ENCODE measurements around the gene SLC1A2.

Gene SLC1A2

DNA sequence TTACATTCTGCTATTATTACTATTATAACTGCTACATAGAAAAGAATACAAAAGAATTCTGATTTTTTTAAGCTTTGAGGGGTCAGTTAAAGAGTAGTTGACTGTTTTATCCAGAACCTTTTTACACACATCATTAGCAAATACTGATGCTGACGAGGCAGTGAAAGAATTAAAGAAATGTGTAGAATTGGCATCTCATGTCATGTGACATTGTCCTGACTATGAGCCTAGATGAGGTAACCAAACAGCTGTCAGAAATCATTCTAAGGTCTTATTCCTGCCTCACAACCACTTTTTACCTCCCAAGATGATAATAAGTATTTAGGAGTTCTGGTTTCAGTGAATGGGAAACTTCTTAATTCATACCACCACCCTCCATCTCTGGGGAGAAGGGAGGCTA lies 121.0 kb downstream of the SLC1A2 start:
- no peak overlapping the region for H3K27ac Mint-ChIP-seq
- DNase-seq, result no peak
- no peak for ATAC-seq
- H3K9me3 Mint-ChIP-seq, result no peaks in the 10 kb centered on the region
- H3K4me3 Mint-ChIP-seq, result no peak overlapping the region
- H3K4me1 Mint-ChIP-seq, result peaks cover 14% of the 10 kb centered on the region
- peaks cover 16% of the 10 kb centered on the region for H3K27me3 Mint-ChIP-seq

DNA sequence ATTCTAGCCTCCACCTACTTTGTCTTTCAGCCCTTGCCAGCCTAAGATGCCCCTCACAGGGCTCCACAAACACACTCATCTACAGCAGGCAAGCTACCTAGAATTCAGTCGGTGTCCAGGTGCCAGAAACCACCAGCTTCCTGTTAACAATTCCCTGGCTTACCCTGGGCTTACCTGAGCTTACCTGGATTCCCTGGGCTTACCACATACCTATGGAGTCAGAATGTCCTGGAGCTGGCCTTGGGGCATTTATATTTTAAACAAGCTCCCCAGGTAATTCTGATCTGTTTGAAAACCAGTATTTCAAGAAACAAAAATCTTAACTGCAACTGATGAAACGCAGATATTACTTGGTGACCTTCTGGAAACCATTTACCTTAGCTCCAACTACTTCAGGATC lies 123.6 kb downstream of the SLC1A2 start:
- Mint-ChIP-seq H3K9me3 (no peaks in the 10 kb centered on the region), H3K4me3 (no peak overlapping the region), H3K27me3 (peaks cover 16% of the 10 kb centered on the region), H3K4me1 (peaks cover 40% of the 10 kb centered on the region), H3K27ac (no peak overlapping the region)
- no peak for ATAC-seq
- no peak for DNase-seq

DNA sequence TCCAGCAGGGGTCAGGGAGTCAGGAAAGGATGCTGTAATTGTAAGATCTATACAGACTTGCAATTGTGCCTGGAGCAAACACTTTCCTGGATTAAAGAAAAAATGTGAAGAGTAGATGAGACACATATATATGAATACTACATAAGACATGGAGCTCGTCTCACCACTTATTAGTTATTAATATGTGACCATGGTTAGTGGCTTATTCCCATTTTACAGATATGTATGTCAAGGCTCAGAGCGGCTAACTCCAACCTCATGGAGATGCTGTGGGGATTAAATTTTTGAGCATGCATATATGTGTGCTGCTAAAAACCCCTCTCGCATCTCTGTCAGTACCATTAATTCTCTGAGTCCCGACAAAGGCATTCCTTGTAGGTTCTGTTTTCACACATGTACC lies 125.7 kb downstream of the SLC1A2 start:
- Mint-ChIP-seq H3K27ac (no peak overlapping the region), H3K4me3 (no peak overlapping the region), H3K27me3 (peaks cover 16% of the 10 kb centered on the region), H3K9me3 (no peaks in the 10 kb centered on the region), H3K4me1 (peaks cover 61% of the 10 kb centered on the region)
- DNase-seq (no peak), ATAC-seq (no peak)

GRCh38 chr11:35293035-35293434 lies 126.3 kb downstream of the SLC1A2 start:
- Mint-ChIP-seq H3K4me3 (peak overlapping the region; percentile 57 to 66), H3K27me3 (peaks cover 16% of the 10 kb centered on the region), H3K27ac (no peak overlapping the region), H3K4me1 (peaks cover 61% of the 10 kb centered on the region), H3K9me3 (no peaks in the 10 kb centered on the region)
- DNase-seq (no peak), ATAC-seq (peak; percentile 74)

GRCh38 chr11:35292279-35292678 lies 127.1 kb downstream of the SLC1A2 start:
- Mint-ChIP-seq H3K27ac (peak overlapping the region in 1 of 2 donors; percentile 77), H3K9me3 (no peaks in the 10 kb centered on the region), H3K27me3 (peaks cover 12% of the 10 kb centered on the region), H3K4me1 (peaks cover 61% of the 10 kb centered on the region), H3K4me3 (peak overlapping the region; percentile 57 to 66)
- peak; percentile 74 for ATAC-seq
- peak in 1 of 2 donors; percentile 19 for DNase-seq

GRCh38 chr11:35290876-35291275 lies 128.5 kb downstream of the SLC1A2 start:
- ATAC-seq (no peak), DNase-seq (no peak)
- H3K9me3 Mint-ChIP-seq, result peaks cover 4 to 6% of the 10 kb centered on the region in 2 donors
- no peak overlapping the region for H3K27ac Mint-ChIP-seq
- H3K4me1 Mint-ChIP-seq, result peaks cover 60% of the 10 kb centered on the region
- no peaks in the 10 kb centered on the region for H3K27me3 Mint-ChIP-seq
- no peak overlapping the region for H3K4me3 Mint-ChIP-seq

- Mint-ChIP-seq H3K27ac (peak overlapping the region in 1 of 2 donors; percentile 21), H3K4me3 (no peak overlapping the region), H3K27me3 (no peaks in the 10 kb centered on the region), H3K9me3 (peaks cover 4 to 6% of the 10 kb centered on the region in 2 donors), H3K4me1 (peaks cover 56% of the 10 kb centered on the region)
- ATAC-seq, result no peak
- no peak for DNase-seq
Measured at GRCh38 chr11:35289821-35290220, 129.5 kb downstream of the SLC1A2 start.

- no peaks in the 10 kb centered on the region for H3K27me3 Mint-ChIP-seq
- H3K9me3 Mint-ChIP-seq, result peaks cover 4 to 6% of the 10 kb centered on the region in 2 donors
- peak overlapping the region in 1 of 2 donors; percentile 67 for H3K27ac Mint-ChIP-seq
- ATAC-seq (peak; percentile 72), DNase-seq (no peak)
- H3K4me3 Mint-ChIP-seq, result peak overlapping the region; percentile 24 to 35
- peaks cover 51% of the 10 kb centered on the region for H3K4me1 Mint-ChIP-seq
Measured at GRCh38 chr11:35288817-35289541, 130.4 kb downstream of the SLC1A2 start.

DNA sequence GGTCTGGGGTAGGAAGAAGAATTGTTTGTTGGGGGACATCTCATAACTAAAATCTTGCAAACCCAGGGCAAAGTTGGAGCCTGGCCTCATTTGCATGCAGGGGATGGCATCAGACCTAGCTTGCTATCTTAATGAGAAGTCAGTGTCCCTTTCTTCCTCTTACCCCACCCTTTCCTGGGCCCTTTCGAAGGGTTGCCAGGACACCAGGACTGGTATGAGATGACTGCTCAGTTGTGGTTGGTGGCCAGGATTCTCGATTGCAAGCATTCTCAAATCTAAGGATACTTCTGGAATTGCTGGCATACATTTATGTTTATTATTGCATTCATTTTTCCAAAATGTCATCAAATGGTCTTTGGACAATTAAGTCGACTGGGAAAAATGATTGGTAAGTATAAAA lies 131.0 kb downstream of the SLC1A2 start:
- no peak for DNase-seq
- no peak overlapping the region for H3K4me3 Mint-ChIP-seq
- no peak overlapping the region for H3K27ac Mint-ChIP-seq
- no peaks in the 10 kb centered on the region for H3K27me3 Mint-ChIP-seq
- no peak for ATAC-seq
- peaks cover 48% of the 10 kb centered on the region for H3K4me1 Mint-ChIP-seq
- H3K9me3 Mint-ChIP-seq, result peaks cover 4 to 6% of the 10 kb centered on the region in 2 donors

DNA sequence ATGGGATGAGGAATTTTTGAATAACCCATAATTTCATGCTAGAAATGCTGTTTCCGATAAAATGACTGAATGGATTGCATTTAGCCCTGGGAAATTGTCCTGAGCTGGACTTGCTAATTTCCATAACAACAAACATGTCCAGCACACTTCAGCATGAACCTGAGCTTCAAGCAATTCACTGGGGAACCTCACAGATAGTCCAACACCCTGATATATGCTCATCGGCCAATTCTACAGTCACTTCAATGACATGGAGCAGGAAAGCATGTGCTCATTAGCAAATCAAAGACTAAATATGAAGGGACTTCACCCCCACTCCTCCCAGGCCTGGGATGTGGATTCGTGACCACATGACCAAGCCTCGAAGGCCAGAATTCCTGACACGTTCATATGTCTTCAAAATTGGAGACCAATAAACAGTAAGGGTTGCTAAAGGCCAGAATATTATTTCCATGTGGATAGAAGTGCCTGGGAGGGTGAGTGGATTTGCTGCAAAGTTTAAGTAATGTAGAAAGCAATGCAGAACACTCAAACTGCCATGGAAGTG lies 131.9 kb downstream of the SLC1A2 start:
- no peak overlapping the region for H3K4me3 Mint-ChIP-seq
- H3K27ac Mint-ChIP-seq, result no peak overlapping the region
- H3K9me3 Mint-ChIP-seq, result peaks cover 4 to 6% of the 10 kb centered on the region in 2 donors
- DNase-seq (no peak), ATAC-seq (no peak)
- H3K27me3 Mint-ChIP-seq, result no peaks in the 10 kb centered on the region
- peaks cover 48% of the 10 kb centered on the region for H3K4me1 Mint-ChIP-seq

GRCh38 chr11:35286126-35286525 lies 133.2 kb downstream of the SLC1A2 start:
- H3K4me3 Mint-ChIP-seq, result no peak overlapping the region
- no peak for DNase-seq
- no peak for ATAC-seq
- H3K9me3 Mint-ChIP-seq, result peaks cover 4 to 6% of the 10 kb centered on the region in 2 donors
- H3K4me1 Mint-ChIP-seq, result peaks cover 44% of the 10 kb centered on the region
- H3K27me3 Mint-ChIP-seq, result no peaks in the 10 kb centered on the region
- no peak overlapping the region for H3K27ac Mint-ChIP-seq

GRCh38 chr11:35285471-35285870 lies 133.9 kb downstream of the SLC1A2 start:
- peaks cover 4 to 6% of the 10 kb centered on the region in 2 donors for H3K9me3 Mint-ChIP-seq
- no peak overlapping the region for H3K27ac Mint-ChIP-seq
- no peak for ATAC-seq
- no peaks in the 10 kb centered on the region for H3K27me3 Mint-ChIP-seq
- no peak for DNase-seq
- H3K4me3 Mint-ChIP-seq, result no peak overlapping the region
- H3K4me1 Mint-ChIP-seq, result peaks cover 37% of the 10 kb centered on the region

DNA sequence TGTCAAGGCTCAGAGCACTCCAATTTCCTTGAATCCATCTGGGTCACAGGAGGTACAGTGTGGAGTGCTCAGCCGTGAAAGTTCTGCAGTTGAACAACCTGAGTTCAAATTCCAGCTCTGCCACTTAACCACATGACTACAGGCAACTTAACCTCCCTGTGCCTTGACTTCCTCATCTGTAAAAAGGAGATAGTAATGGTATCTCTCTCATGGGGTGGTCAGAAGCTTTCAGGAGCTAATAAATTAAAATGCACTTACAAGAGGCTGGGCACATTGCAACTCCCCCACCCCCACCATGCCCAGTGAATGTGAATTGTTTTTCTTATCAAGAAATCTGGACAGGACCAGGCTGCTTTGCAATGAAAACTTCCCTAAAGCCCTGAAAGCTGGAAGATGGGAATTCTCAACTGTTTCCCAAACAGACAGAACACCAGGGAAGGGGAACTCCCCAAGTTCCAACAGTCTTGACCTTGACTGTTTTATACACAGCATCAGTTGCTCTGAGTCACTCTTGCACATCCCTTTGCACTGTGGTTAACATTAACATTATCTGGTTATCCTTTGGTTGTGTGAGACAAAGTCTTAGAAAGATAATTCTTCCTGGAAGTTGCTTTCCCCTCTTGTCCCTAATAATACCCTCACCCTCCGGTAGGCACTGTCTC lies 137.0 kb downstream of the SLC1A2 start:
- ATAC-seq (peak; percentile 89), DNase-seq (no peak)
- Mint-ChIP-seq H3K27me3 (no peaks in the 10 kb centered on the region), H3K27ac (peak overlapping the region in 1 of 2 donors; percentile 10), H3K4me1 (peaks cover 19% of the 10 kb centered on the region), H3K9me3 (peaks cover 4 to 6% of the 10 kb centered on the region in 2 donors), H3K4me3 (peak overlapping the region; percentile 27 to 57)

DNA sequence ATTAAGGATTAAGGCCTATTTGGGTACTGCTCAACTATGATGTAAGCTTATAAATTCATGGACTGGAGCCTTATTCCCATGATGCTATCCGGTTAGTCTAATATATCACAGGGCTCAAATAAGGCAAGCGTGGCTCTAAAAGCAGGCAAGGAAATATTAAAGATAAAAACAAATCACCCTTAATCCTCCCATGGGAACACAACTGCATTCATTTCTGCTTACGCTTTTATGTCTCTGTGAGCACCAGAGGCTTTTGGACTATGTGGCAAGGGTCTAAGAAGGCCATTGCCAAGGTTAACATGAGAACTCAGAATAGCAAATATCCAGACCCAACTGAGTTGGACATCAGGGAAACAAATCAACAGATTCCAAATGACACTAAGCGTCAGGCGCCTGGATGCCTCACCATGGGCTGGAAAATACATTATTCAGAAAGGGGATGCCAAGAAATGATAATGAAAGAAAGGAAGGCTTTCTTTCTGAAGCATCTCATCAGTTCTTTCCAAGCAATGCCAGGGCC lies 138.1 kb downstream of the SLC1A2 start:
- Mint-ChIP-seq H3K4me3 (no peak overlapping the region), H3K27me3 (no peaks in the 10 kb centered on the region), H3K9me3 (no peaks in the 10 kb centered on the region), H3K27ac (no peak overlapping the region), H3K4me1 (peaks cover 24% of the 10 kb centered on the region)
- ATAC-seq (no peak), DNase-seq (no peak)

GRCh38 chr11:35280727-35281126 lies 138.6 kb downstream of the SLC1A2 start:
- H3K27me3 Mint-ChIP-seq, result no peaks in the 10 kb centered on the region
- H3K9me3 Mint-ChIP-seq, result no peaks in the 10 kb centered on the region
- no peak overlapping the region for H3K27ac Mint-ChIP-seq
- DNase-seq (no peak), ATAC-seq (no peak)
- no peak overlapping the region for H3K4me3 Mint-ChIP-seq
- peaks cover 29% of the 10 kb centered on the region for H3K4me1 Mint-ChIP-seq

GRCh38 chr11:35277827-35278226 lies 141.5 kb downstream of the SLC1A2 start:
- DNase-seq (no peak), ATAC-seq (no peak)
- H3K27ac Mint-ChIP-seq, result no peak overlapping the region
- no peaks in the 10 kb centered on the region for H3K27me3 Mint-ChIP-seq
- peaks cover 0 to 4% of the 10 kb centered on the region in 2 donors for H3K9me3 Mint-ChIP-seq
- no peak overlapping the region for H3K4me3 Mint-ChIP-seq
- peaks cover 52% of the 10 kb centered on the region for H3K4me1 Mint-ChIP-seq

Measured in stimulated activated naive CD8-positive, alpha-beta T cell treated with anti-CD3 and anti-CD28 coated beads, Interleukin-15, amount 100 ng/mL, for 72 hours (primary cell).